Measurements from ENCODE around the gene DNAJC27. TPM values are rescaled to one million over a fixed set of nuclear protein-coding genes. Genes with fewer than 3 reads are reported as not detected.

The DNAJC27 gene
- total and polyA plus RNA-seq, 2 of the 13 experiments (the other 11 are each of a cell fraction or from before 2014, with no cell fraction given): 3.1 to 3.7 TPM

- Histone ChIP-seq H3K4me2 (ENCODE audit: low read depth, low read length) (no peak overlapping the region), H3K27me3 (ENCODE audit: control insufficient read depth in 1 of 2, insufficient read depth in 2 of 2, low read length in 2 of 2) (peaks cover 20 to 81% of the 10 kb centered on the region in 2 experiments), H2AFZ (ENCODE audit: low read length) (no peak overlapping the region), H3K9me3 (ENCODE audit: low read length) (no peaks in the 10 kb centered on the region), H3K36me3 (replicated peaks in 1 of 2; ENCODE audit: control insufficient read depth in 1 of 2, insufficient read depth in 2 of 2, low read length in 2 of 2) (no peaks in the 10 kb centered on the region), H3K4me3 (replicated peaks in 1 of 3; ENCODE audit: insufficient read depth in 1 of 3, low read depth in 2 of 3, low read length in 3 of 3) (no peak overlapping the region), H4K20me1 (ENCODE audit: insufficient read depth, low read length) (no peaks in the 10 kb centered on the region; the same call in 1 of the 2 replicates), H3K27ac (ENCODE audit: extremely low read length, insufficient read depth, low read length) (no peak overlapping the region), H3K9ac (ENCODE audit: insufficient read depth, low read depth, low read length) (no peak overlapping the region), H3K4me1 (ENCODE audit: insufficient read depth, low read length) (peaks cover 19% of the 10 kb centered on the region), H3K79me2 (ENCODE audit: insufficient read depth, low read length) (no peaks in the 10 kb centered on the region)
- no TSS peak for BruUV-seq (replicated peaks)
- ATAC-seq: no peak
- ChIA-PET CTCF (ENCODE audit: low intra/inter-chr PET ratio, low total read pairs) (no interaction called here), POLR2A (no interaction called here)
- in situ Hi-C loops (cut with HindIII; ENCODE audit: extremely low pct_ligation_motif_present, low pct_unique_long_range_greater_than_20kb) (no loop called here), intact Hi-C loops (cut with micrococcal nuclease; ENCODE audit: unreplicated experiment) (no loop called here)
- no peak for DNase-seq (ENCODE audit: low spot score)
- TF ChIP-seq ZNF180 (CRISPR knock-in tag; IDR thresholded peaks at IDR 0.05; ENCODE audit: borderline replicate concordance, low read depth) (no peak), ZBTB7B (CRISPR knock-in tag; IDR thresholded peaks at IDR 0.05) (no peak), MTERF4 (CRISPR knock-in tag; IDR thresholded peaks at IDR 0.05) (no peak), ZSCAN9 (CRISPR knock-in tag; IDR thresholded peaks at IDR 0.05; ENCODE audit: borderline replicate concordance) (no peak), HNRNPK (IDR thresholded peaks at IDR 0.05; ENCODE audit: low read depth, low read length, poor library complexity, severe bottlenecking) (no peak), HMG20A (CRISPR knock-in tag; IDR thresholded peaks at IDR 0.05; ENCODE audit: borderline replicate concordance) (no peak), JDP2 (CRISPR knock-in tag; IDR thresholded peaks at IDR 0.05; ENCODE audit: borderline replicate concordance) (no peak), KAT2B (IDR thresholded peaks at IDR 0.05; ENCODE audit: borderline replicate concordance, low read depth, low read length) (no peak), MLX (CRISPR knock-in tag; IDR thresholded peaks at IDR 0.05) (no peak)
- no peak for FAIRE-seq
- 35% methylated on average over 10 of the region's 10 CpGs for WGBS (ENCODE audit: low lambda C conversion rate)
Observed at GRCh38 chr2:24923106-24923505, 48.6 kb downstream of the DNAJC27 start.
